ENCODE data around the gene JMJD6. TPM values are rescaled to one million over a fixed set of nuclear protein-coding genes. Genes with fewer than 3 reads are reported as not detected.

Gene JMJD6
- total and polyA plus RNA-seq, 9 of the 15 experiments (the other 6 are each of a cell fraction or from before 2014, with no cell fraction given): 2.5 to 52.3 (median 36.3) TPM

GRCh38 chr17:76697702-76698465 is 28.5 kb downstream of the JMJD6 start (continued):
- TF ChIP-seq CTCFL (IDR thresholded peaks at IDR 0.05; ENCODE audit: borderline replicate concordance, insufficient read depth, low read depth, low read length, poor library complexity, severe bottlenecking): no peak
- TF ChIP-seq PRPF4 (IDR thresholded peaks at IDR 0.05; ENCODE audit: insufficient read depth, low read depth, low read length, poor library complexity, severe bottlenecking): no peak
- TF ChIP-seq FOXK1 (CRISPR knock-in tag; IDR thresholded peaks at IDR 0.05; ENCODE audit: borderline replicate concordance): no peak
- no peak for TF ChIP-seq KLF10 (CRISPR knock-in tag; IDR thresholded peaks at IDR 0.05)
- no peak for TF ChIP-seq SIRT6 (IDR thresholded peaks at IDR 0.05; ENCODE audit: low read depth, low read length)
- no peak for TF ChIP-seq HMG20A (CRISPR knock-in tag; conservative IDR thresholded peaks at IDR 0.05)
- no peak for TF ChIP-seq CHD7 (IDR thresholded peaks at IDR 0.05; ENCODE audit: low read depth, low read length)
- no peak; the same call in 1 of the 2 replicates for TF ChIP-seq ZNF511 (CRISPR knock-in tag; IDR thresholded peaks at IDR 0.05)
- TF ChIP-seq RNF2 (IDR thresholded peaks at IDR 0.05): peak; percentile 61; the same call in 1 of the 2 replicates
- no peak for TF ChIP-seq USF2 (CRISPR knock-in tag; IDR thresholded peaks at IDR 0.05)
- no peak for TF ChIP-seq HCFC1 (IDR thresholded peaks at IDR 0.05; ENCODE audit: low read depth, low read length)
- no peak for TF ChIP-seq BCL6 (CRISPR knock-in tag; IDR thresholded peaks at IDR 0.05)
